Fibroblast of peridontal ligament (primary cell): Measurements from ENCODE around the gene WNT2B.
"Not testable (repeated sequence)": the region's sequence is repeated elsewhere in the genome, so short reads cannot be mapped to it uniquely, and the experiment has no call there.

ENCODE experiments used
- DNase-seq: peaks from one replicate; pipeline ENCODE4 v3.0.0-alpha.2; 2010; ENCODE audit errors: extremely low read depth

The WNT2B gene

GRCh38 chr1:112508278-112509004, at the start of gene WNT2B:
Gene WNT2B (plus strand): TSS chr1:112508965. CDS start chr1:112509263, 298 bp downstream.
- no peak for DNase-seq

- peak; percentile 34 for DNase-seq
Observed at GRCh38 chr1:112460615-112461014, 48.1 kb upstream of the WNT2B start.

DNA sequence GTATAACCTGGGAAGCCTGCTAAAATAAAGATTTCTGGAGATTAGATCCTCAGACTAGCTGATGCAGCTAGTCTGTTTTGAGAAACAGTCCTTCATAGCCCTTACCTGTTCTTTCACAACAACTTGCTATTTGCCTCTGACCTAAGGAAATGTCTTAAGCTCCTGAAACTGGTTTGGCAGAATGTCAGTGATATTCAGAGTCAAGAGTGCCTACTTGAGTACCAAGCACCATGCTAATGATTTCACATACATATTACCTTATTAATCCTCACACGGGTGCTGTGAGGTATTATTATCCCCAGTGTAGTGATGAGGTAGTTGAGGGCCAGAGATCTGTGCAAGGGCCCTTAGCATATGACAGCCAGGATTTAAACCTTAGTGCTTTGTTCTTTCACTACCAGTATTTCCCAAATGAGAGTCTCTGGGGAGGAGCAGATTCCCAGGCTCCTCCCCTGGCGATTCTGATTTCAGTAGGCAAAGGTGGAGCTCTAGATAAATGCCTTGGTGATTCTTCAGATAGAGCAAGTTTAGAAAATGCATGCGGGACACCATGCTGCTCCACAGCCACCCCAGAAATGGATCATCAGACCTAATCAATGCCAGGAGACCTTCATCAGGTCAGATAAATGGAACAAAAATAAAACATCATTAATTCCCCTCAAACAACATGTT, 47.4 kb upstream of the WNT2B start:
- DNase-seq, result no peak

GRCh38 chr1:112462953-112463279, 45.8 kb upstream of the WNT2B start:
- no peak for DNase-seq

GRCh38 chr1:112464501-112464900, 44.3 kb upstream of the WNT2B start:
- DNase-seq, result no peak

DNA sequence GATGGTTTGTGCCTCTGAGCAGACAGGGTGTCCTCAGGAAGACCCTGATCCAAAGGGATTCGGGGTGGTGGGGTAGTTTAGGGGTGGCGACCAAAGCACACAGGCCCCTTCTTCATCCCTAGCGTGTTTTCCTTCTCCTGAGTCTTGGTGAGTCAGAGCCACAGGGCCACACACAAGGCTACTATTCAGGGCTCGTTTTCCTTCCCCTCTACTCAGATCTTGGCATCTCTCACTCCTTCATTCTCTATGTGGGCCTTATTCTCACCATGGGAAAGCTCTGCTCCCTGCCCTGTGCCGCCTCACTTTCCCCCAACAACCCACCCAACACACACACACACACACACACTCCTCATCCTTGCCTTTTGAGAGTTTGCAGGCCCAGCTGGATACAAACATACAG, 43.6 kb upstream of the WNT2B start:
- peak; percentile 59 for DNase-seq

DNA sequence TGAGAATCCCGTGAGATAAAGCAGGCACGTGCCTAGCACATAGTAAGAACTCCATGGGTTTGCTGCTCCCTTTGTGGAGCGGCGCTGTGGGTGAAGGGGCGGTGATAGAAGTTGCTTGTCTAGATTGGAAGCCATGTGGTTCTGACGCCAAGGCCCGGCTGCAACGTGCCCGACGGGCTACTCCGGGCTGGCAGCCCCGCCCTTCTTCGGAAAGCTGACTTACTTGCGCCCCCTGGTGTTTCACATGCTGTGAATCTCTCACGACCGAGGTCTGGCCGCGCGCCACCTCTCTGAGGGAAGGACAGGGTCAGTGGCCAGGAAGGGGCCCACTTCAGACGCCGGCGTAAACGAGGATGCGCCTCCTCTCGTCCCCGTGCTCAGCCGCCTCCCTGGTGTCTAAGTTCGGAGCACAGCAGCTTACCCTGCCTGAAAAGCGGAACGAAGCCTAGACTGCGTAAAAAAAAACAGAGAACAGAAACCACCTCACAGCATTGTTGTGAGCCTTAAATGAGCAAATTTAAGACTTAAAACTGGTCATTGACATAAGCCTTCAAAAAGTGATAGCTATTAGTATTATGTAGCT, 42.6 kb upstream of the WNT2B start:
- peak; percentile 96 for DNase-seq

GRCh38 chr1:112470324-112470723, 38.4 kb upstream of the WNT2B start:
- not testable (repeated sequence) for DNase-seq

GRCh38 chr1:112470966-112471365, 37.8 kb upstream of the WNT2B start:
- DNase-seq, result no peak

DNA sequence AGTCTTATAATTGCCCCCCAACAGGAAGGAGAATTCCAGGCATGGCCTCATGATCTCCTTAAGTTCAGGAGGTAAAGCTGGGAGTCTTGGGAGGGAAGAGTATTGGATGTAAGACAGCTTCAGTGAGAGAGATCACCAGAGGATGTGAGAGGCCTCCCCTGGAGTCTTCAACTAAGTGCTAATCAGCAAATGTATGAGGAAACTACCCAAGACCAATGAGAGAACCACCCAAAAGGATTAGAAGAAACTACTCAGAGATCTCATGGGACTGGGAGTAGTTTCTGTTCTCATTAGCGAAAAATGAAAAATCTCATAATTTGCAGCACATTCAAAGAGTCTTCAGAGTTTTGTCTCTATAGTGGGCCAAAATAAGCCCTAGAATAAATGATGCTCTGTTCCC, 36.6 kb upstream of the WNT2B start:
- no peak for DNase-seq

GRCh38 chr1:112477550-112477949, 31.2 kb upstream of the WNT2B start:
- no peak for DNase-seq

GRCh38 chr1:112478314-112478713, 30.5 kb upstream of the WNT2B start:
- DNase-seq, result no peak

DNA sequence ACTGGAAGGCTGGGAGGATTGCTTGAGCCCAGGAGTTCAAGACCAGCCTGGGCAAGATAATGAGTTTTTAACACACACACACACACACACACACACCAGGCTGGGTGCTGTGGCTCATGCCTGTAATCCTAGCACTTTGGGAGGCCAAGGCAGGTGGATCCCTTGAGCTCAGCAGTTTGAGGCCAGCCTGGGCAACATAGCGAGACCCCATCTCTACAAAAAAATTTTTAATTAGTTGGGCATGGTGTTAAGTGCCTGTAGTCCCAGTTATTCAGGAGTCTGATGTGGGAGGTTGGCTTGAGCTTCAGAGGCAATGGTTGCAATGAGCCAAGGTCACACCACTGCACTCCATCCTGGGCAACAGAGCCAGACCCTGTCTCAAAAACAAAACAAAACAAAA, 22.7 kb upstream of the WNT2B start:
- DNase-seq, result not testable (repeated sequence)

DNA sequence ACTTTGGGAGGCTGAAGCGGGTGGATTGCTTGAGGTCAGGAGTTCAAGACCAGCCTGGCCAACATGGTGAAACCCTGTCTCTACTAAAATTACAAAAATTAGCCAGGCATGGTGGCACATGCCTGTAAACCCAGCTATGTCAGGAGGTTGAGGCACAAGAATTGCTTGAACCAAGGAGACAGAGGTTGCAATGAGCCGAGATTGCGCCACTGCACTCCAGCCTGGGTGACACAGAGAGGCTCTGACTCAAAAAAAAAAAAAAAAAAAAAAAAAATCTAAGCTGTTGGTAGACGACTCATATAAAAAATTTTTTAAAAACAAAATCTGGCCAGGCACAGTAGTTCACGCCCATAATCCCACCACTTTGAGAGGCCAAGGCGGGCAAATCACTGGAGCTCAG, 21.1 kb upstream of the WNT2B start:
- not testable (repeated sequence) for DNase-seq

GRCh38 chr1:112488141-112488540, 20.6 kb upstream of the WNT2B start:
- DNase-seq, result no peak

GRCh38 chr1:112492076-112492475, 16.7 kb upstream of the WNT2B start:
- no peak for DNase-seq

DNA sequence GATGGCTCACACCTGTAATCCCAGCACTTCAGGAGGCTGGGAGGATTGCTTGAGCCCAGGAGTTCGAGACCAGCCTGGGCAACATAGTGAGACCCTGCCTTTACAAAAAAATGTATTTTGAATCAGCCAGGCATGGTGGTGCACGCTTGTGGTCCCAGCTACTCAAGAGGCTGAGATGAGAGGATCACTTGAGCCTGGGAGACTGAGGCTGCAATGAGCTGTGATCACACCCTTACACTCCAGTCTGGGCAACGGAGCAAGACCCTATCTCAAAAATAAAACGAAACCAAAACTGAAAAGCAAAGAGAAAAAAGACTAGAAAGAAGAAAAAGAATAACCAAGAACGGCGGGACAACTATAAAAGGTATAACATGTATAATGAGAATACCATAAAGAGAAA, 15.4 kb upstream of the WNT2B start:
- DNase-seq, result no peak

- DNase-seq, result no peak
Observed at GRCh38 chr1:112496290-112496689, 12.5 kb upstream of the WNT2B start.

DNA sequence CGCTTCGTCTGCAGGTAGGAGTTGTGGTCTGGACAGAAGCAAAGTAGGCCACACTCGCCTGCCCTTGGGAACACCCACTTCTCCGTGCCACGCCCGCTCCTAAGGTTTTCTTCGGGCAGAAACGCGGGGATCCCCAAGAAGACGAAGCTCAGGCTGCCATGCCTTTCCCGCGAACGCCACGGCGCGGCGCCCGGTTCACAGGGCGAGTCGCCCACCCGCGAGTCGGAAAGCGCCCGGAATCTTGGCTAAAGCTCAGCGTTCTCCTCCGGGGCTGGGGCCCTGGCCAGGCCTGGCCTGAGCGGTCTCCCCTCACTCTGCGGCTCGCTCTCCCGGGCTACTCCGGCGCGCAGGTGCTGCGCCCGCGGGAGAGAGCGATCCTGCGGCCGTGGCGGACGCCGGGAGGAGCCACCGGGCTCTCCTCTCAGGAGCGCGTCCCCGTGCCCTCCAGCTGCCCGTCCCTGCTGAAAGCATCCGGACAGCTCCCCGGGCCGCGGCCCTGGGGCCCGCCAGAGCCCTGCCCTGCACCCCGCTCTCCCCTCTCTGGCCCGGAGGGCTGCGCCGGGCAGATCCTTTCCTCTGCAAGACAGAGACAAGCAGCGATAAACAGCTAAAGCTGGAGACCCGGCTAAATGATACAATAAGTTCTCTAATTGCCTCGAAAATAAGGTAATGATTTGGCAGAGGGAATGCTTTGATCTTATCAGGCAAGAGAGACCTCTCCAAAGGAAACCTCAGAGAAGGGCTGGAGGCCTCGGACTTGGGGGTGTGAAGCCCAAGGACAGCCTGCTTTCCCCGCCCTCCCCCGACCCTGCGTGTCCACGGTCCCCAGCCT, 6.7 kb upstream of the WNT2B start:
- DNase-seq, result peak; percentile 64

- DNase-seq, result peak; percentile 36
Observed at GRCh38 chr1:112502826-112503225, 5.9 kb upstream of the WNT2B start.

DNA sequence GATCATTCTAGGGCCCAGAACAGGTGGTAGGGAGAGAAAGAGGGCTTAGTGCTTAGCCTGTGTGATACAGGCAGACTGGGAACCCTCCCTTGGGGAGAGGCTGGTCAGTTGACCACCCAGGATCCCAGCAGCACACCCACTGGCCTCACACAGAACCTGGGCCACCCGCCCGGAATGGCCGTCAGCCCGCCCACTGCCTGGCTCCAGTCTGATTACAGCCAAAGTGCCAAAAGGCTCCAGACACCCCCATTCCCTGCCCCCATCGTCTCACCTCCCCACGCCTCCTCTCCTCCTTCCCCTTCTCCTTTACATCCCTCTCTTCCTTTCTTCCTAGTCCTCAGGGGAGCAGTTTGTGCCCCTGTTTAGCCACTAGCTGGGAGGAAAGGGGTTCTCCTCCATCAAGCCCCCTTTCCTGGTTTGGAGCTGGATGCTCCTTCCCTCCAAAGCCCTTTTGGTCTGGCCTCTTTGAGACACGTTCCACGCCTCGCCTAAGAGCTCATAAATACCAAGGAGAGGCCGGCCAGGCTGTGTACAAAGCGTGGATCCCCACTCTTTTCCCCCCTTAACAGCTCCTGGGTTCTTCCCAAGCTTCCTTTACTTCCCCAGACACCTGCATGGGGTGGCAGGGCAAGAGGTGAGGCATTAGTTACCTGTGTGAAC, 4.6 kb upstream of the WNT2B start:
- no peak for DNase-seq
